GM20000 (cell line): Measurements from ENCODE around the gene FOCAD.
"Not testable (repeated sequence)": the region's sequence is repeated elsewhere in the genome, so short reads cannot be mapped to it uniquely, and the experiment has no call there.

Experiments
- DNase-seq: peaks from one replicate; pipeline ENCODE4 v3.0.0; 2012; ENCODE audit warnings: low spot score
- TF ChIP-seq, protein P1 (sequence below): IDR thresholded peaks from 2 replicates; pipeline ENCODE4 v1.5.1; 2012; ENCODE audit warnings: mild to moderate bottlenecking, control low read depth; ENCODE audit errors: extremely low read depth, missing control alignments

Gene FOCAD

DNA sequence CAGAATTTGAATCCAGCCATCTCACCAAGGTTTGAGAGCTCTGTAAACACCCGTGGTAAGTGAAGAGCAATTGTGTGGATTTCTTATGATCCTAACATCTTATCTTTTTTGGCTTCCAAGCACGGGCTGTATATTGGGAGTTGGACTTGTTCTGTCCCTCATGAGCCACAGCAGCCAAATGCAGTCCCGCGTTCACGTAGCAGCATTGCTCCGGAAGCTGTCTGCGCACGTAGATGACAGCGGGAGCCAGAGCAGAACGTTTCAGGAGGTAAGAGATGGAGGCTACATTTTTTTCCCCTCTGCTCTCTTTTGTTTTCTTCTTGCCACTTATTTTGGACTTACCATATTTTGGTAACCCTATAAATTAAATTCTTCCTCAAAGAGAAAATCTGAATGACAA, 260.4 kb downstream of the FOCAD start:
- no peak for DNase-seq
- TF ChIP-seq, protein P1, sequence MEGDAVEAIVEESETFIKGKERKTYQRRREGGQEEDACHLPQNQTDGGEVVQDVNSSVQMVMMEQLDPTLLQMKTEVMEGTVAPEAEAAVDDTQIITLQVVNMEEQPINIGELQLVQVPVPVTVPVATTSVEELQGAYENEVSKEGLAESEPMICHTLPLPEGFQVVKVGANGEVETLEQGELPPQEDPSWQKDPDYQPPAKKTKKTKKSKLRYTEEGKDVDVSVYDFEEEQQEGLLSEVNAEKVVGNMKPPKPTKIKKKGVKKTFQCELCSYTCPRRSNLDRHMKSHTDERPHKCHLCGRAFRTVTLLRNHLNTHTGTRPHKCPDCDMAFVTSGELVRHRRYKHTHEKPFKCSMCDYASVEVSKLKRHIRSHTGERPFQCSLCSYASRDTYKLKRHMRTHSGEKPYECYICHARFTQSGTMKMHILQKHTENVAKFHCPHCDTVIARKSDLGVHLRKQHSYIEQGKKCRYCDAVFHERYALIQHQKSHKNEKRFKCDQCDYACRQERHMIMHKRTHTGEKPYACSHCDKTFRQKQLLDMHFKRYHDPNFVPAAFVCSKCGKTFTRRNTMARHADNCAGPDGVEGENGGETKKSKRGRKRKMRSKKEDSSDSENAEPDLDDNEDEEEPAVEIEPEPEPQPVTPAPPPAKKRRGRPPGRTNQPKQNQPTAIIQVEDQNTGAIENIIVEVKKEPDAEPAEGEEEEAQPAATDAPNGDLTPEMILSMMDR, result no peak

DNA sequence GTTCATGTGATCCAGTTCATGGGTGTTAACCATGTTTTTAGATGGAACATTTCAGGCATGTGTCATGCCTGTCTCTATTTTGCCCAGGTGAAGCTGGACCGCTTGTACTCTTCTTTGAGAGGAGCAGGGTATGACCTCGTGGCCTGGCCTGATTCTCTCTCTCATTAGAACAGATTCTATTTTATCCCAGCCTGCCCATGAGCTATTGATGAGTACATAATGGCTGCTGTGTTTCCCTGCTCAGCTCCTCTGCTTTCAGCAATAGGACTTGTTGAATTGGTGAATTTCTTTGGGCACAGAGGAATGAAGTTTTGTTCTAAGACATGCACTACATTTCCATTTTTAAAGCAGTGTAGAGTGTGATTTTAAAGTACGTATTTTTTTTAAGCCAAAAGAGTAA, 261.2 kb downstream of the FOCAD start:
- no peak for DNase-seq
- TF ChIP-seq, protein P1, result no peak

DNA sequence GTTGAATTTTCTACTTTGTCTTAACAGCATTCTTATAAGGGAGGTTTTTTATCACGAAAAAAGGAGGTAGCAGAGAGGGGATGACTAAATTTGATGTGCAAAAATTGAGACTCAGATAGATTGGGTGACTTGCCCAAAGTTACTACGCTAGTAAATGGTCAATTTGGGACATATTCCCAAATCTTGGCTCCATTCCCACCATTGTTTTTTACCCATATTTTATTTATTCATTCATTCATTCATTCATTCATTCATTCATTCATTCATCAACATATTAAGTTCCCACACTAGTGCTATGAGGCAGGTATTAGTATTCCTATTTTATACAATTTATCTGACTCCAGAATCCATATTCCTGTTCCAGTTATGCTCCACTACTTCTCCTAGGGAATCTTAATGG, 261.8 kb downstream of the FOCAD start:
- no peak for DNase-seq
- TF ChIP-seq, protein P1, result no peak

DNA sequence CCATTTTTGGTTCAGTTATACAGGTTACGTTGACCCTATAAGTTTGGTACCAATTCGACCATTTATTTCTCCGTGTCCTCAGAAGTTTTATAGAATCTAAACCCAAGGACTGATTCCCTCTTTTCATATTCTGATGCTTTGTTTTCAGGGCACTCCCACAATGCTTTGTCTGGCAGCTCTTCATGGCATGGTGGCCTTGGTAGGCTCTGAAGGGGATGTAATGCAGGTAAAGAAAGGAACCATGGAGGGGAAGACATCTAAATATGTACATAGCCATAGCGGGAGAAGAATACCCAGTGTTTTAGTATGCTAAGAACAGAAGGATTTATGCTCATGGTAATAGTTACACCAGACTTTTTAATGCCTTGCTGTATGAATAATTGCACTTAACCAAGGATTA, 264.6 kb downstream of the FOCAD start:
- DNase-seq, result no peak
- TF ChIP-seq, protein P1, result no peak

DNA sequence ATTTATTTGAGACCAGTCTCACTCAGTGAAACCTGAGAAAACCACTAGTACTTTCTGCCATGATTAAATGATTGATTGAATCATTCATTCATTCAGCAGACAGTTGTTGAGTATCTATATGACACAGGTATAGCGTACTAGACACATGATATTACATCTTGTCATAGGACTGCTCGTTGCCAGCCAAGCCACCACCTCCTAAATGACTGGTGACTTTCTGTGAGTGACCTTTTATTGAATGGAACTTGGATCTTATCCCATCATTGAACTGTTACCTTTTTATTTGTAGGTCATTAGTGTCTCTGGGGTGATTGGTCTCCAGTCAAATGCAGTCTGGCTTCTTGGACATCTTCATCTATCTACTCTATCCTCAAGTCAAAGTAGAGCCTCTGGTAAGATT, 266.6 kb downstream of the FOCAD start:
- no peak for DNase-seq
- TF ChIP-seq, protein P1, result no peak

DNA sequence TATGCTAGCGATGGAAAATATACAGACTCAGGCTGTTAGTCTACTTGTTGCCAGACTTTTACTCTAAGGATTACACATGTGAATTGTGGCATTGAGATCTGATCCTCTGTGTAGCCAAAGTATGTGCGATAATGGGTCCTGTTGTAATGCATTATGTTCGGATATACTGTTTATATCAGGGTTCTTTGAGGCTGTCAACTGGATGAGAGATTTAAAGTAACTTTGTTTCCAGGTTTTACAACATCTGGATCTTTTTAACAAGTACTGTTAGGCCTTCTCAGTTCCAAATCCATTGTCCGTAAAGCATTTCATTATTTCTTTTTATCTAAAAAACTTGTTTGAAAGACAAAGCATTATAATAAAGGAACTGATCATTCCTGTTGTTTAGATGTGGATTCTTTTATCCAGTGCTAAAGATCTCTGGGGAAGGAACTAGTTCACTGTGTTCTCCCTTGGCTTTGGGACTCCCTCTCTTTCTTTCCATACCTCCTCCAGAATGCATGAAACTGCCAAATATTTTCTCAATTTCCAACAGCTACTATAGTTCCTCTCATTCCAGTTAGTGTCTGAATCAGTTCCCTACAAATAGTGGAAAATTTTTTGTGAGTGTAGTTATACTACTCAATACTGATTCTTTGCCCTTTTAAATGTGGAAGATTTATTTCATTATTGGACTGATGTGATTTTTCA, 278.6 kb downstream of the FOCAD start:
- TF ChIP-seq, protein P1, result no peak
- DNase-seq, result no peak

DNA sequence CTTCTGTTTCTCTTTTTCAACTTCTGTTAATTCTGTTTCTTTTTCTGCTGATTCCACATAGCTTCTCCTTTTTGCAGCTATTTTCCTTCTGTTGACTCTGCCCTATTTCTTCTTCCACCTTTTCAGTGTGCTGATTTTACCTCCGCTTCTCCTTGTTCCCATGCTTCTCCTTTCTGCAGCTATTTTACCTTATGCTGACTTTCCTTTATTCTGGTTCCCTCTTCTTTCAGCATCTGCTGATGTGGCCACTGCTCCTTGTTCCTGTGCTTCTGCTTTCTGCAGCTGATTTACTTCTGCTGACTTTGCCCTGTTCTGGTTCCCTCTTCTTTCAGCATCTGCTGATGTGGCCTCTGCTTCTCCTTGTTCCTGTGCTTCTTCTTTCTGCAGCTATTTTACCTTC, 288.6 kb downstream of the FOCAD start:
- DNase-seq, result no peak
- TF ChIP-seq, protein P1, result no peak

DNA sequence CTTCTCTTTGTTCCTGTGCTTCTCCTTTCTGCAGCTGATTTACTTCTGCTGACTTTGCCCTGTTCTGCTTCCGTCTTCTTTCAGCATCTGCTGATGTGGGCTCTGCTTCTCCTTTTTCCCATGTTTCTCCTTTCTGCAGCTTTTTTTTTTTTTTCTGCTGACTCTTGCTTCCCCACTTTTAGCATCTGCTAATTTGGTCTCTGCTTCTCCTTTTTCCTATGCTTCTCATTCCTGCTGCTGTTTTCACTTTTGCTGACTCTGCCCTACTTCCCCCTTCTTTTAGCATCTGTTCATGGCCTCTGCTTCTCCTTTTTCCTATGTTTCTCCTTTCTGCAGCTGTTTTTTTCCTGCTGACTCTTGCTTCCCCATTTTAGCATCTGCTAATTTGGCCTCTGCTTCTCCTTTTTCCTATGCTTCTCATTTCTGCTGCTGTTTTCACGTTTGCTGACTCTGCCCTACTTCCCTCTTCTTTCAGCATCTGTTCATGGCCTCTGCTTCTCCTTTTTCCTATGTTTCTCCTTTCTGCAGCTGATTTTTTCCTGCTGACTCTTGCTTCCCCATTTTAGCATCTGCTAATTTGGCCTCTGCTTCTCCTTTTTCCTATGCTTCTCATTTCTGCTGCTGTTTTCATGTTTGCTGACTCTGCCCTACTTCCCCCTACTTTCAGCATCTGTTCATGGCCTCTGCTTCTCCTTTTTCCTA, 289.3 kb downstream of the FOCAD start:
- DNase-seq, result not testable (repeated sequence)

DNA sequence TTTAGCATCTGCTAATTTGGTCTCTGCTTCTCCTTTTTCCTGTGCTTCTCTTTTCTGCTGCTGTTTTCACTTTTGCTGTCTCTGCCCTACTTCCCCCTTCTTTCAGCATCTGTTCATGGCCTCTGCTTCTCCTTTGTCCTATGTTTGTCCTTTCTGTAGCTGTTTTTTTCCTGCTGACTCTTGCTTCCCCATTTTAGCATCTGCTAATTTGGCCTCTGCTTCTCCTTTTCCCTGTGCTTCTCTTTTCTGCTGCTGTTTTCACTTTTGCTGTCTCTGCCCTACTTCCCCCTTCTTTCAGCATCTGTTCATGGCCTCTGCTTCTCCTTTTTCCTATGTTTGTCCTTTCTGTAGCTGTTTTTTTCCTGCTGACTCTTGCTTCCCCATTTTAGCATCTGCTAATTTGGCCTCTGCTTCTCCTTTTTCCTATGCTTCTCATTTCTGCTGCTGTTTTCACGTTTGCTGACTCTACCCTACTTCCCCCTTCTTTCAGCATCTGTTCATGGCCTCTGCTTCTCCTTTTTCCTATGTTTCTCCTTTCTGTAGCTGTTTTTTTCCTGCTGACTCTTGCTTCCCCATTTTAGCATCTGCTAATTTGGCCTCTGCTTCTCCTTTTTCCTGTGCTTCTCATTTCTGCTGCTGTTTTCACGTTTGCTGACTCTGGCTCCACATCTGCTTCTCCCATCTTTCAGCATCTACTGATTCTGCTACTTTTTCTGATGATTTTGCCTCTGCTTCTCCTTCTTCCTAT, 290.3 kb downstream of the FOCAD start:
- not testable (repeated sequence) for DNase-seq
